NCI-H146 treated with DMSO at 0.1 percent for 48 hours (cell line): ENCODE measurements around the gene TRIM45.
"Not testable (repeated sequence)": the region's sequence is repeated elsewhere in the genome, so short reads cannot be mapped to it uniquely, and the experiment has no call there.

Source experiments
- DNase-seq: peaks from one replicate; lab custom pipeline; 2025; ENCODE audit not compliant: unreplicated experiment; lab: John Stamatoyannopoulos, UW

Gene TRIM45

GRCh38 chr1:117121589-117122329, at the start of gene TRIM45:
TSS of gene TRIM45 (minus strand) at chr1:117121749. CDS start at chr1:117121201, 548 bp downstream.
- peak; percentile 96 for DNase-seq

- DNase-seq: no peak
Measured at GRCh38 chr1:117169871-117170596, 48.5 kb upstream of the TRIM45 start.

GRCh38 chr1:117167402-117167801, 45.9 kb upstream of the TRIM45 start:
- no peak for DNase-seq

- DNase-seq: no peak
Measured at GRCh38 chr1:117166076-117166475, 44.5 kb upstream of the TRIM45 start.

- no peak for DNase-seq
Measured at GRCh38 chr1:117164209-117164608, 42.7 kb upstream of the TRIM45 start.

GRCh38 chr1:117162816-117163215, 41.3 kb upstream of the TRIM45 start:
- no peak for DNase-seq

GRCh38 chr1:117161887-117162286, 40.3 kb upstream of the TRIM45 start:
- no peak for DNase-seq

- not testable (repeated sequence) for DNase-seq
Measured at GRCh38 chr1:117151305-117151704, 29.8 kb upstream of the TRIM45 start.

GRCh38 chr1:117150316-117150715, 28.8 kb upstream of the TRIM45 start:
- DNase-seq: no peak

- no peak for DNase-seq
Measured at GRCh38 chr1:117147856-117148588, 26.5 kb upstream of the TRIM45 start.

GRCh38 chr1:117147341-117147831, 25.8 kb upstream of the TRIM45 start:
- DNase-seq: peak; percentile 71

GRCh38 chr1:117146575-117147340, 25.2 kb upstream of the TRIM45 start:
- peak; percentile 81 for DNase-seq

- DNase-seq: no peak
Measured at GRCh38 chr1:117146072-117146471, 24.5 kb upstream of the TRIM45 start.

- no peak for DNase-seq
Measured at GRCh38 chr1:117143871-117144270, 22.3 kb upstream of the TRIM45 start.

GRCh38 chr1:117143172-117143571, 21.6 kb upstream of the TRIM45 start:
- DNase-seq: no peak

GRCh38 chr1:117142200-117142599, 20.7 kb upstream of the TRIM45 start:
- DNase-seq: no peak

- no peak for DNase-seq
Measured at GRCh38 chr1:117138561-117138960, 17.0 kb upstream of the TRIM45 start.

GRCh38 chr1:117138106-117138505, 16.6 kb upstream of the TRIM45 start:
- no peak for DNase-seq

GRCh38 chr1:117137281-117137855, 15.8 kb upstream of the TRIM45 start:
- DNase-seq: peak; percentile 73

GRCh38 chr1:117136749-117137148, 15.2 kb upstream of the TRIM45 start:
- DNase-seq: no peak
